ENCODE measurements around the gene ITPR3. TPM values are rescaled to one million over a fixed set of nuclear protein-coding genes. Genes with fewer than 3 reads are reported as not detected.

ITPR3 gene
- total RNA-seq, 3 donors from 2014 or later (not counting 1 experiment from before 2014, with no cell fraction given): 45.5 to 66.7 (median 46.0) TPM

DNA sequence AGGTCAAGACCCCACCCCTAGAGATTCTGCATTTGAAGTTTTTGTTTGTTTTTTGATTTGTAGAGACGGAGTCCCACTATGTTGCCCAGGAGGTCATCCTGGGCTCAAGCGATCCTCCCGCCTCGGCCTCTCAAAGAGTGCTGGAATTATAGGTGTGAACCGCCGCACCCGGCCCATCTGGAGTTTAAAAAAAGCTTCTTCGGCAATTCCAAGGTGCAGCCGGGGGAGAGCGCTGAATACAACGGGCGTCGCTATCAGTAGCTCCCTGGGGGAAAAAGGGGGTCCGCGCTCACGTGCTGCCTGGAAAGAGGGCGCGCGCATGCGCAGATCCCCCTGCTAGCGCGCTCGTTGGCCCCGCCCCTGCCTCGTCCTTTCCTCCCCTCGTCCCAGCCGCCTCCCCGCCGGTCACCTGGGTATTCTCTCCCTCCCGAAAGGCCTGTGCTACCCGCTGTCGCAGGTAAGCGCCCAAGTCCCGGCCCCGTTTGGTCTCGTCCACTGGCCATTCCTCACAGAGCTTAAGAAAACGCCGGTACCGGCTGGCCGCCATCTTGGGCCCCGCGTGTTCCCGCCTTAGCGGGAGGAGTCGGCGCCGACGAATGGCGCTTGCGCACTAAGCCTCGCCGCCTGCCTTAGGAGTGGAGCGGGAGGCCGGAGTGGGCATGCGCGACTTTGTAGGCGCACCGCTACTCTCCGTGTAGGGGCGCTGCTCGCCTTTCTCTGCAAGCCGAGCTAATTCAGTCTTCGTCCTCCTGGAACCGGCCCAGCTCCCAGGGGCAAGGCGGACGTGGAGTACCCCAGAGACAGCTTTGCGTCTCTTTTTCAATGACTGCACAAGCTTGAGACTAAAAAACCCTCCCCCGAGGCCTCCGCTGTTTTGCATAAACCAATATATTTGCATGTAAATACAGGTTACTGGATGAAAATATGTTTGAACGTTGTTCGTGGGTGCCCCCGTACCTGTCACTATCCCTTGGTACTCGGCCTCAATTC lies 90.3 kb downstream of the ITPR3 start, which contains the start of gene UQCC2:
Gene UQCC2 (minus strand): TSS at position 561 of the 990 bp plus-strand sequence. CDS start 14 bp downstream, at position 547.
- peak; percentile 65 for TF ChIP-seq CTCF (IDR thresholded peaks at IDR 0.05)
- Mint-ChIP-seq H3K9me3 (no peaks in the 10 kb centered on the region), H3K4me3 (peak within 1 kb of the TSS; percentile 98), H3K27me3 (ENCODE audit: low read depth in 2 of 2) (peaks cover 0 to 2% of the 10 kb centered on the region in 2 donors), H3K36me3 (no peaks in the 10 kb centered on the region), H3K27ac (peak within 1 kb of the TSS; percentile 95 to 100), H3K4me1 (peaks cover 21 to 22% of the 10 kb centered on the region in 2 donors)
- intact Hi-C loops (cut with micrococcal nuclease): loop anchor here (1.0 kb wide), 2 partner anchors 19 to 78 kb away; partner anchors contain the start of gene LEMD2
- peak within 1 kb of the TSS; percentile 94 for H3K27ac ChIP-seq (ENCODE audit: low read length)
- H3K36me3 ChIP-seq (ENCODE audit: control insufficient read depth, insufficient read depth, low read length): peaks cover 3% of the 10 kb centered on the region
- ATAC-seq (peak; percentile 96 to 97 (median 97)), DNase-seq (peak; percentile 96 to 100)
- H3K4me3 ChIP-seq (ENCODE audit: low read length): peak within 1 kb of the TSS; percentile 99
- no peaks in the 10 kb centered on the region for H3K9me3 ChIP-seq (ENCODE audit: control insufficient read depth, insufficient read depth, low read length)
- peaks cover 18% of the 10 kb centered on the region for H3K4me1 ChIP-seq (ENCODE audit: control insufficient read depth, insufficient read depth, low read length)
- under 1% methylated on average over 71 of the region's 73 CpGs for WGBS (ENCODE audit: insufficient coverage)
- no peaks in the 10 kb centered on the region for H3K27me3 ChIP-seq (ENCODE audit: control insufficient read depth, insufficient read depth, low read length)

DNA sequence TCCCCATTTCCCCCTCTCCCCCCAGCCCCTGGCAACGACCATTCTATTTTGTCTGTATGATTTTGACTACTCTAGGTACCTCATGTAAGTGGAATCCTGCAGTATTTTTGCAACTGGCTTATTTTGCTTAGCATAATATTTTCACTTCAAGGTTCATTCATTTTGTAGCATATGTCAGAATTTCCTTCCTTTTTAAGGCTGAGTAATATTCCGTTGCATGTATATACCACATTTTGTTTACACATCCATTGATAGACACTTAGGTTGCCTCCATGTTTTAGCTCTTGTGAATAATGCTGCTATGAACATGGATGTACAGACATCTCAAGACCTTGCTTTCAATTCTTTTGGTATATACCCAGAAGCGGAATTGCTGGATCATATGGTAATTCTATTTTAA lies 91.8 kb downstream of the ITPR3 start:
- Histone ChIP-seq H3K27me3 (ENCODE audit: control insufficient read depth, insufficient read depth, low read length) (no peaks in the 10 kb centered on the region), H3K9me3 (ENCODE audit: control insufficient read depth, insufficient read depth, low read length) (no peaks in the 10 kb centered on the region), H3K4me3 (ENCODE audit: low read length) (no peak overlapping the region), H3K27ac (ENCODE audit: low read length) (no peak overlapping the region), H3K36me3 (ENCODE audit: control insufficient read depth, insufficient read depth, low read length) (no peaks in the 10 kb centered on the region), H3K4me1 (ENCODE audit: control insufficient read depth, insufficient read depth, low read length) (peaks cover 18% of the 10 kb centered on the region)
- H3K27me3 Mint-ChIP-seq (ENCODE audit: low read depth in 2 of 2): peaks cover 0 to 2% of the 10 kb centered on the region in 2 donors
- H3K36me3 Mint-ChIP-seq: no peaks in the 10 kb centered on the region
- TF ChIP-seq CTCF (IDR thresholded peaks at IDR 0.05): no peak
- intact Hi-C loops (cut with micrococcal nuclease): no loop called here
- no peaks in the 10 kb centered on the region for H3K9me3 Mint-ChIP-seq
- H3K4me1 Mint-ChIP-seq: peaks cover 21 to 22% of the 10 kb centered on the region in 2 donors
- H3K27ac Mint-ChIP-seq: peak overlapping the region in 1 of 2 donors; percentile 95
- ATAC-seq (no peak), DNase-seq (no peak)
- 73% methylated on average over 2 of the region's 3 CpGs for WGBS (ENCODE audit: insufficient coverage)
- H3K4me3 Mint-ChIP-seq: peak overlapping the region; percentile 17

DNA sequence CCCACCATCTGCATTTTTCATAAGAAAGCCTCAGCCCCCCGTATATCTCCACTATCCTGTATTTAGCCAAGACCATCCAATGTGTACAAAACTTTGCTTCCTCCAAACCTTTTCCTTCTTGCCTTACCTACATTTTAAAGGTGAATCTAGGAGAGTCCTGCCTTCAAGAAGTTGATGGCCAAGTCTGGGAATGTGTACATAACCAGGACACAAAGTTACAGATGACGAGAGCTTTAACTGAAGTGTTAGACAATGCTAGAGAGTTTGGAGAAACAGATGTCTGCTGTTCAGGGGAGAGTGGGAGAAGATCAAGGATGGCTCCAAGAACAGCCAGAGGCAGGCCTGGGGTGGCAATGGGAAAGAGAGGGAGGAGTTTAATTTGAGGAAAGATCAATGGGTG lies 92.7 kb downstream of the ITPR3 start:
- peaks cover 21 to 22% of the 10 kb centered on the region in 2 donors for H3K4me1 Mint-ChIP-seq
- H3K27me3 ChIP-seq (ENCODE audit: control insufficient read depth, insufficient read depth, low read length): no peaks in the 10 kb centered on the region
- DNase-seq (no peak), ATAC-seq (no peak)
- no peak overlapping the region for H3K4me3 Mint-ChIP-seq
- H3K4me3 ChIP-seq (ENCODE audit: low read length): no peak overlapping the region
- no peaks in the 10 kb centered on the region for H3K36me3 ChIP-seq (ENCODE audit: control insufficient read depth, insufficient read depth, low read length)
- no peak overlapping the region for H3K27ac ChIP-seq (ENCODE audit: low read length)
- H3K36me3 Mint-ChIP-seq: no peaks in the 10 kb centered on the region
- H3K27ac Mint-ChIP-seq: no peak overlapping the region
- no peak for TF ChIP-seq CTCF (IDR thresholded peaks at IDR 0.05)
- no peaks in the 10 kb centered on the region for H3K9me3 Mint-ChIP-seq
- WGBS (ENCODE audit: insufficient coverage): 96% methylated on average over 2 of the region's 2 CpGs
- peaks cover 0 to 2% of the 10 kb centered on the region in 2 donors for H3K27me3 Mint-ChIP-seq (ENCODE audit: low read depth in 2 of 2)
- no peaks in the 10 kb centered on the region for H3K9me3 ChIP-seq (ENCODE audit: control insufficient read depth, insufficient read depth, low read length)
- intact Hi-C loops (cut with micrococcal nuclease): no loop called here
- peaks cover 18% of the 10 kb centered on the region for H3K4me1 ChIP-seq (ENCODE audit: control insufficient read depth, insufficient read depth, low read length)

Data from natural killer cell (primary cell).